ENCODE results near the gene BTBD9.

BTBD9 gene

DNA sequence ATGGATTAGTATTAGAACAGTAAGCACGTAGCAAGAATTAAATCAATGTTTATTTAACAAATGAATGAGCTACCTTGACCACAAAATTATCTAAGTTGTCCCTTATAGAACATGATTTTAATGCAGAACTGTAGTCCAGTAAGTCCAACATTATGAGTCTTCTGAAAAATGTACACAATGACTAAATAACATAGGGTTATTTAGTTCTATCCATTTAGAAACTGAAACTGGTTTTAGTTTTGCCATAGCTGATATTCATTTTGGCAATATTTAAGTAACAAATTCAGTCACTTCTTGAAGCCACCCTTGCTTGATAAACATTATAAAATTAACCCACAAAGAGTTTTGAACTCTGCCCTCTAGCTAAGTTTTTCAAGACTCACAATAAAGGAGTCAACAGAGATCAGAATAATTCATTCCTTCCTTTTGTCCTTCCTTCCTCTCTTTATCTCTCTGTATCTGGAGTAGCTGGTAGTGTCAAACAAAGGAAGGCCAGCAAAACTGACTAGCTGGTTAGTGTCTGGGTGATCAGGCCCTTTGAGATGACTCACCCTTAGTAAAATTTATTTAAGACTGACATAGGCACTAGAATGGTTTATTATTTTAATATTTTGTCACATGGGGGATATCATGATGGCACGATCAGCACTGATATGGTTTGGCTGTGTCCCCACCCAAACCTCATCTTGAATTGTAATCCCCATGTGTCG is 115.1 kb downstream of the BTBD9 start:
- TF ChIP-seq, protein P1, sequence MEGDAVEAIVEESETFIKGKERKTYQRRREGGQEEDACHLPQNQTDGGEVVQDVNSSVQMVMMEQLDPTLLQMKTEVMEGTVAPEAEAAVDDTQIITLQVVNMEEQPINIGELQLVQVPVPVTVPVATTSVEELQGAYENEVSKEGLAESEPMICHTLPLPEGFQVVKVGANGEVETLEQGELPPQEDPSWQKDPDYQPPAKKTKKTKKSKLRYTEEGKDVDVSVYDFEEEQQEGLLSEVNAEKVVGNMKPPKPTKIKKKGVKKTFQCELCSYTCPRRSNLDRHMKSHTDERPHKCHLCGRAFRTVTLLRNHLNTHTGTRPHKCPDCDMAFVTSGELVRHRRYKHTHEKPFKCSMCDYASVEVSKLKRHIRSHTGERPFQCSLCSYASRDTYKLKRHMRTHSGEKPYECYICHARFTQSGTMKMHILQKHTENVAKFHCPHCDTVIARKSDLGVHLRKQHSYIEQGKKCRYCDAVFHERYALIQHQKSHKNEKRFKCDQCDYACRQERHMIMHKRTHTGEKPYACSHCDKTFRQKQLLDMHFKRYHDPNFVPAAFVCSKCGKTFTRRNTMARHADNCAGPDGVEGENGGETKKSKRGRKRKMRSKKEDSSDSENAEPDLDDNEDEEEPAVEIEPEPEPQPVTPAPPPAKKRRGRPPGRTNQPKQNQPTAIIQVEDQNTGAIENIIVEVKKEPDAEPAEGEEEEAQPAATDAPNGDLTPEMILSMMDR (IDR thresholded peaks at IDR 0.05): no peak

DNA sequence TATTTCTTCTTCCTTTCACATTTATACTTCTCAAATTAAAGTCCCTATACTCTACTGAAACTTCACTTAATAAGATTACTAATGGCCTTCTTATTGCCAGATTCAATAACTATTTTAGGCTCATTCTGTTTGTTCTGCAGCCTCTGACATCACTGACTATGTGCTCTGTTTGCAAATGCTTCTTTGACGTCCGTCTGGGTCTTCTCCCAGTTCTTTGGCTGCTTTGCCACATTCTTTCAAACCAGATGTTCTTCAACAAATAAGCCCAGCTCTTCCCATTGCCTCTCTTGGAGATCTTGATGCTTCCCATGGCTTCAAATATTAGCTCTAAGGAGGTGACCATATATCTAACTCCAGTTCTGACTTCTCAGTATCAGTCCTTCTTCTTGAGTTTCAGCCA is 117.4 kb downstream of the BTBD9 start:
- TF ChIP-seq, protein P1 (IDR thresholded peaks at IDR 0.05): no peak

GRCh38 chr6:38518511-38519304 is 121.0 kb downstream of the BTBD9 start:
- TF ChIP-seq, protein P1 (IDR thresholded peaks at IDR 0.05): no peak

GRCh38 chr6:38517005-38517404 is 122.7 kb downstream of the BTBD9 start:
- TF ChIP-seq, protein P1 (IDR thresholded peaks at IDR 0.05): no peak

- TF ChIP-seq, protein P1 (IDR thresholded peaks at IDR 0.05): no peak
Observed at GRCh38 chr6:38514399-38514798, 125.3 kb downstream of the BTBD9 start.

DNA sequence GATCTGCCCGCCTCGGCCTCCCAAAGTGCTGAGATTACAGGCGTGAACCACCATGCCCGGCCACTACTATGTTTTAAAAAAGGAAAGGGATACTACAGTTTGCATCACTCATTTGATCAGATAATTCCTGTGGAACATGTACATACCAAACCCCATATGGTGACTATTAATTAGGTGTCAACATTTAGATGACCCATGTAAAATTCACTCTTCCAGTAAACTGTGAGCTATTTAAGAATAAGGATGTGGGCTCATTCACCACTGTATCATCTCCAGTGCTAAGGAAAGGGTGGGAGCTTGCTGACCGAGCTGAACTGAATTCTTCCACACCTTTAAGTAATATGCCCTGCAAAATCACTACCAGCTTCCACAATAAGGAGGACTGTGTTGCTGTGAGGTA is 127.5 kb downstream of the BTBD9 start:
- TF ChIP-seq, protein P1 (IDR thresholded peaks at IDR 0.05): no peak

DNA sequence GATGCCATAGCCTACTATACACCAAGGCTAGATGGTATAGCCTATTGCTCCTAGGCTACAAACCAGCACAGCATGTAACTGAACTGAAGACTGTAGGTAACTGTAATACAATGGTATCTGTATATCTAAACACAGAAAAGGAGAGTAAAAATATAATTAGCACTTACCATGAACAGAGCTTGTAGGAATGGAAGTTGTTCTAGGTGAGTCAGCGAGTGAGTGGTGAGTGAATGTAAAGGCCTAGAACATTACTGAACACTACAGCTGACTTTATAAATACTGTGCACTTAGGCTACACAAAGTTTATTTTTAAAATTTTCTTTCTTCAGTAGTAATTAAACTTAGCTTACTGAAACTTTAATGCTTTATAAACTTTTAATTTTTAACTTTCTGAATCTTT is 129.5 kb downstream of the BTBD9 start:
- TF ChIP-seq, protein P1 (IDR thresholded peaks at IDR 0.05): no peak
